HEK293T (cell line): ENCODE data around the gene IL25.
"Not testable (repeated sequence)": the region's sequence is repeated elsewhere in the genome, so short reads cannot be mapped to it uniquely, and the experiment has no call there.

Experiments used
- BHLHE40 ChIP-seq: fragments of 450-650 bp; IDR thresholded peaks from 2 replicates; pipeline ENCODE4 v1.6.1; 2016; ENCODE audit warnings: mild to moderate bottlenecking, moderate library complexity, borderline replicate concordance
- CTBP1 ChIP-seq: fragments of 450-650 bp; IDR thresholded peaks from 2 replicates; pipeline ENCODE4 v1.6.1; 2016; ENCODE audit warnings: borderline replicate concordance
- FOXK2 ChIP-seq: fragments of 450-650 bp; IDR thresholded peaks from 2 replicates; pipeline ENCODE4 v1.6.1; 2016; ENCODE audit warnings: mild to moderate bottlenecking
- FOXM1 ChIP-seq: fragments of 450-650 bp; IDR thresholded peaks from 2 replicates; pipeline ENCODE4 v1.6.1; 2017; ENCODE audit warnings: mild to moderate bottlenecking, borderline replicate concordance
- HDGF ChIP-seq: fragments of 450-650 bp; IDR thresholded peaks from 2 replicates; pipeline ENCODE4 v1.6.1; 2017; ENCODE audit warnings: antibody characterized with exemption, borderline replicate concordance
- NFRKB ChIP-seq: fragments of 450-650 bp; IDR thresholded peaks from 2 replicates; pipeline ENCODE4 v1.6.1; 2016; ENCODE audit warnings: mild to moderate bottlenecking, moderate library complexity
- SP1 ChIP-seq: fragments of 450-650 bp; IDR thresholded peaks from 2 replicates; pipeline ENCODE4 v1.6.1; 2017
- SUZ12 ChIP-seq: fragments of 450-650 bp; IDR thresholded peaks from 2 replicates; pipeline ENCODE4 v1.6.1; 2016; ENCODE audit warnings: mild to moderate bottlenecking
- TARDBP ChIP-seq: fragments of 450-650 bp; IDR thresholded peaks from 2 replicates; pipeline ENCODE4 v1.6.1; 2016
- ZNF384 ChIP-seq: fragments of 450-650 bp; IDR thresholded peaks from 2 replicates; pipeline ENCODE4 v1.6.1; 2016

GRCh38 chr14:23386266-23386657 is 13.7 kb downstream of the IL25 start:
- not testable (repeated sequence) for TF ChIP-seq ZNF384, SP1, HDGF, CTBP1, NFRKB, FOXK2, BHLHE40, SUZ12, FOXM1, TARDBP
